Naive thymus-derived CD8-positive, alpha-beta T cell (primary cell): ENCODE results near the gene CDH4. TPM values are rescaled to one million over a fixed set of nuclear protein-coding genes. Genes with fewer than 3 reads are reported as not detected.

Experiments
- ATAC-seq, 2 donors: fragments of 150-1000 bp; cut with Tn5 transposase in 1 of 2; sonication (Bioruptor Pico), chemical (Tn5 transposase) in 1 of 2; 1 replicate in 1 of 2; 2 replicates in 1 of 2; pipeline ENCODE4 v1.10.0; 2021; ENCODE audit warnings: mild to moderate bottlenecking in 2 of 2, moderate library complexity in 2 of 2
- POLR2A ChIA-PET: fragments of 350-600 bp; sonication (Branson Sonifier 250); formaldehyde crosslinking; loops from one replicate; lab custom pipeline; 2021; ENCODE audit warnings: antibody characterized with exemption; lab: Charles Lee
- DNase-seq, 10 donors: peaks; one replicate each; pipeline versions ENCODE4 v3.0.0 to v3.0.0-alpha.2; 2020 to 2022
- H3K27ac Mint-ChIP-seq, 10 donors: one replicate each; pipeline ENCODE4 v1.8.0; 2020 to 2022; ENCODE audit warnings: mild to moderate bottlenecking in 10 of 10, mixed read lengths in 10 of 10, moderate library complexity in 4 of 10, inconsistent platforms in 1 of 10
- H3K27me3 Mint-ChIP-seq, 5 donors: one replicate each; pipeline ENCODE4 v1.8.0; 2021 to 2022; ENCODE audit warnings: mixed read lengths in 5 of 5
- H3K36me3 Mint-ChIP-seq, 3 donors: one replicate each; pipeline ENCODE4 v1.8.0; 2020 to 2022; ENCODE audit warnings: mixed read lengths in 3 of 3, mild to moderate bottlenecking in 2 of 3, inconsistent platforms in 1 of 3
- H3K4me1 Mint-ChIP-seq, 4 donors: one replicate each; pipeline ENCODE4 v1.8.0; 2021 to 2022; ENCODE audit warnings: mixed read lengths in 4 of 4
- H3K4me3 Mint-ChIP-seq, 10 donors: one replicate each; pipeline ENCODE4 v1.8.0; 2020 to 2022; ENCODE audit warnings: mild to moderate bottlenecking in 10 of 10, mixed read lengths in 10 of 10, moderate library complexity in 6 of 10, inconsistent platforms in 1 of 10
- H3K9me3 Mint-ChIP-seq, 9 donors: one replicate each; pipeline ENCODE4 v1.8.0; 2020 to 2022; ENCODE audit warnings: mixed read lengths in 9 of 9, mild to moderate bottlenecking in 3 of 9, inconsistent platforms in 1 of 9, moderate library complexity in 1 of 9
- polyA plus RNA-seq, 3 donors: library from polyadenylated mRNA; unstranded; fragments of 300-500 nt; fragmentation: Illumina TruSeq; gene quantifications; one replicate each; pipeline ENCODE4 v1.2.3, GENCODE V29; 2021
- total RNA-seq, 8 experiments: library from RNA in 2 of 8; stranded (reverse) in 2 of 8; gene quantifications; one replicate each; pipeline ENCODE4 v1.2.3 and lab custom pipeline; 2021 to 2026

The CDH4 gene
- total and polyA plus RNA-seq, 5 experiments from 2014 or later, result 0.07 to 0.44 (median 0.15) TPM; not detected in 1

DNA sequence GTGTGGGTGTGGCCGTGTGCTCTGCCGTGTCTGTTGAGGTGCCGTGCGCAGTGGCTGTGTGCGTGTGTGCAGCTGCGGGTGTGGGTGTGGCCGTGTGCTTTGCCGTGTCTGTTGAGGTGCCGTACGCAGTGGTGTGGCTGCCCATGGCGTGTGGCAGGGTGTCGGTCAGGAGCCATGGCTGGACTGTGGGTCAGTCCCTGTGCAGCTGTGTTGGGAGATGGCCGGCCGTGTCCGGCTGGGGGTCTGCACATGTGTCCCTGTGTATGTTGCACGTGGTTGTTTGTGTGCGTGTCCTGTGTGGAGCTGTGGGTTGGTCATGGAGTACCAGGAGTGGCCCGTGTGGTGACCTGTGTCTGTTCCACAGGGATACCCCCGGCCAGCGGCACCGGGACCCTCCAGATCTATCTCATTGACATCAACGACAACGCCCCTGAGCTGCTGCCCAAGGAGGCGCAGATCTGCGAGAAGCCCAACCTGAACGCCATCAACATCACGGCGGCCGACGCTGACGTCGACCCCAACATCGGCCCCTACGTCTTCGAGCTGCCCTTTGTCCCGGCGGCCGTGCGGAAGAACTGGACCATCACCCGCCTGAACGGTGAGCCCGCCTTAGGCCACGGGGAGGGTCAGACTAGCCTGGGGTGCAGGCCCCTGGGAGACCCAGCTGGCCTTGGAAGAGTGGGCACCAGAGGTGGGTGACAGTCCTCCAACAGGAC lies 675.9 kb downstream of the CDH4 start:
- Mint-ChIP-seq H3K9me3 (no peaks in the 10 kb centered on the region), H3K27ac (no peak overlapping the region), H3K4me1 (no peaks in the 10 kb centered on the region), H3K27me3 (peaks cover 0 to 6% (median 0%) of the 10 kb centered on the region in 5 donors), H3K4me3 (no peak overlapping the region), H3K36me3 (no peaks in the 10 kb centered on the region)
- ATAC-seq (no peak), DNase-seq (peak in 1 of 10 donors; percentile 28)
- POLR2A ChIA-PET, result no interaction called here

DNA sequence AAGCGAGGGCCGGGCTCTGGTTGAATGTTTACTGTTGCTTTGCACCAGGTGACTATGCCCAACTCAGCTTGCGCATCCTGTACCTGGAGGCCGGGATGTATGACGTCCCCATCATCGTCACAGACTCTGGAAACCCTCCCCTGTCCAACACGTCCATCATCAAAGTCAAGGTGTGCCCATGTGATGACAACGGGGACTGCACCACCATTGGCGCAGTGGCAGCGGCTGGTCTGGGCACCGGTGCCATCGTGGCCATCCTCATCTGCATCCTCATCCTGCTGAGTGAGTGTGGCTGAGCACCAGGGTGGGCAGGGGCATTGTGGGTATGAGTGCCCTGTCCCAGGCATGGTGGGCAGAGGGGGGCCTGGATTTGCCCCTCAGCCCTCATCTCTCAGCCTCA lies 677.5 kb downstream of the CDH4 start:
- POLR2A ChIA-PET, result no interaction called here
- no peak for ATAC-seq

DNA sequence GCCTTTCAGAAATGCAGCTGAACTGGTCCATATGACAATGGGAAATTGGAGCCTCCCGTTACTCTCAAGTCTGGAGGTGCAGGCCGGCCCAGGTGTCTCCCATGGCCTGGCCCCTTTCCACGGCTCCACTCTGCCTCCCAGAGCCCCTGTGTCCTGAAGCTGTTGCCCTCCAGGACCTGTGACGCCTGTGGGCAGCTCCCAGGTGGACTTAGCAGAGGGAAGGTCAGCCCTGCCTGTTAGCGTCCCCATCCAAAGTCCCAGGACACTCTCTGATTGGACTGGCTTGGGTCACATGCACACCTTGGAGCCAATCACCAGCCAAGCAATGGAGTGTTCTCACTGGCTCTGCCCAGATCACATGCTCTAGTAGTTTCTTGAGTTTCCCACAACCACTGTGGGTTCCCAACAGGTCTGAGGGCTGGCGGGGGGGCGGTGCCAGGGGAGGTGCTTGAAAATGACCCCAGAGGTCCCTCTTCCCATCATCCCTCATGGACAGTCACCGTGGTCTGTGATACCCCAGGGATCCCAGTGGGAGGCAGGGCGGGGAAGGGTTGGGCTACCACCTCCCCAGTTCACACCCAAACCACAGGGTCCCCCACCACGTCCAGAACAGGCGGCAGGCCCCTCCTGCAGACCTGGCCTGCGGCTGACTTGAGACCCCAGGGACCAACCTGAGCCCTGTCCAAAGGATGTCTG lies 678.1 kb downstream of the CDH4 start:
- H3K27ac Mint-ChIP-seq, result no peak overlapping the region
- DNase-seq (peak in 1 of 10 donors; percentile 38), ATAC-seq (no peak)
- H3K9me3 Mint-ChIP-seq, result no peaks in the 10 kb centered on the region
- POLR2A ChIA-PET, result no interaction called here
- peaks cover 0 to 6% (median 4%) of the 10 kb centered on the region in 5 donors for H3K27me3 Mint-ChIP-seq
- H3K4me1 Mint-ChIP-seq, result no peaks in the 10 kb centered on the region
- H3K36me3 Mint-ChIP-seq, result no peaks in the 10 kb centered on the region
- H3K4me3 Mint-ChIP-seq, result no peak overlapping the region

More for the DNA sequence above, 677.5 kb downstream of the CDH4 start:
- H3K9me3 Mint-ChIP-seq, result no peaks in the 10 kb centered on the region
- no peaks in the 10 kb centered on the region for H3K4me1 Mint-ChIP-seq
- DNase-seq, result peak in 1 of 10 donors; percentile 21
- H3K27ac Mint-ChIP-seq, result no peak overlapping the region
- no peak overlapping the region for H3K4me3 Mint-ChIP-seq
- no peaks in the 10 kb centered on the region for H3K36me3 Mint-ChIP-seq
- peaks cover 0 to 6% (median 0%) of the 10 kb centered on the region in 5 donors for H3K27me3 Mint-ChIP-seq

- Mint-ChIP-seq H3K36me3 (no peaks in the 10 kb centered on the region), H3K27me3 (peaks cover 0 to 6% (median 5%) of the 10 kb centered on the region in 5 donors), H3K9me3 (no peaks in the 10 kb centered on the region), H3K4me3 (no peak overlapping the region), H3K27ac (no peak overlapping the region), H3K4me1 (no peaks in the 10 kb centered on the region)
- POLR2A ChIA-PET, result no interaction called here
- DNase-seq (peak in 1 of 10 donors; percentile 55), ATAC-seq (no peak)
Observed at GRCh38 chr20:61930776-61931475, 678.9 kb downstream of the CDH4 start.

GRCh38 chr20:61931476-61932198 lies 679.6 kb downstream of the CDH4 start:
- peaks cover 0 to 7% (median 6%) of the 10 kb centered on the region in 5 donors for H3K27me3 Mint-ChIP-seq
- POLR2A ChIA-PET, result no interaction called here
- H3K27ac Mint-ChIP-seq, result no peak overlapping the region
- H3K4me3 Mint-ChIP-seq, result no peak overlapping the region
- H3K36me3 Mint-ChIP-seq, result no peaks in the 10 kb centered on the region
- peaks cover 0 to 2% (median 0%) of the 10 kb centered on the region in 4 donors for H3K4me1 Mint-ChIP-seq
- ATAC-seq, result no peak
- DNase-seq, result peak in 1 of 10 donors; percentile 58
- H3K9me3 Mint-ChIP-seq, result no peaks in the 10 kb centered on the region

DNA sequence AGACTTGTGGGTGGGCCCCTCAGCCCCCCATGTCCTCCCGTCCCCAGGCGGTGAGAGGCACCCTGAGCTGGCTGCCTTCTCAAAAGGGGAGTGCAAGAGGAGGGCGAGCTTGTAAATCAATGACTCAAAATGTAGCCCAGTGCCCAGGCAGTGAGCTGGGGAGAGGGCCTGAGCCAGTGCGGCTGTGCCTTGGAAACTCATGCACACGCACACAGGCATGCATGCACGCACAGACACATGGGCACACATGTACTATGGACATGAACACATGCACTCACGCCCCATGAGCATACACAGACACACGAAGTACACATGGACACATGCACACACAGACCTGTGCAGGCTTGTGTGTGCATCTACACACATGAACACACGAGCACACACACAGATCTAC lies 680.1 kb downstream of the CDH4 start:
- ATAC-seq (no peak), DNase-seq (peak in 1 of 10 donors; percentile 44)
- Mint-ChIP-seq H3K36me3 (no peaks in the 10 kb centered on the region), H3K4me3 (no peak overlapping the region), H3K27ac (no peak overlapping the region), H3K9me3 (no peaks in the 10 kb centered on the region), H3K4me1 (peaks cover 0 to 2% (median 0%) of the 10 kb centered on the region in 4 donors), H3K27me3 (peaks cover 0 to 9% (median 6%) of the 10 kb centered on the region in 5 donors)
- POLR2A ChIA-PET, result no interaction called here

DNA sequence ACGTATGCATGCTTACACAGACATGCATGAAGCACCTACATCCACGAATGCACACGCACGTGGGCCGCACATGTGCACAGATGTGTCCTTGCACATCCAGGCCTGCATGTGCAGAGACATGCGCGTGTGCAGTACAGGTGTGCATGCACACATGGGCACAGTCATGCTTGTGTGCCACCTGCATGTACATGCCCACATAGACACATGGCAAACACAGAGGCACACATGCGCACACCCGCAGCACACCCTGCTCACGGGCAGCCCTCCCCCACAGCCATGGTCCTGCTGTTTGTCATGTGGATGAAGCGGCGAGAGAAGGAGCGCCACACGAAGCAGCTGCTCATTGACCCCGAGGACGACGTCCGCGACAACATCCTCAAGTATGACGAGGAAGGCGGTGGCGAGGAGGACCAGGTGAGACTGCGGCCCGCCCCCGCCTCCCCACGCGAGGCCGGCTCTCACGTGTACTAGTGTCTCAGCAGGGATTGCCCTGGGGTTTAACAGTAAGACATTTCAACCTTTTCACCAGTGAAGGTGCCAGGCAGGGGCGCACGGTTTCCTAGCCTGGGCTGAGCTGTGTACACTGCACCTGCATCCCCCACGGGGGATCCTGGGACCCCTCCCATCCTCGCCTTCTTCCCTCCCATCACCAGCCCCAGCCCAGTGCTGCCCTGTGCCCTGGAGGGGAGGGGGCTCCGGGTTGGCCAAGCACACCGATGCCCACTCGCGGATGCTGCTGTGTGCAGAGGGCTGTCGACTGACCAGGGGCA lies 680.8 kb downstream of the CDH4 start:
- peaks cover 0 to 9% (median 6%) of the 10 kb centered on the region in 5 donors for H3K27me3 Mint-ChIP-seq
- no peak overlapping the region for H3K4me3 Mint-ChIP-seq
- POLR2A ChIA-PET, result no interaction called here
- DNase-seq, result peak in 1 of 10 donors; percentile 45
- no peaks in the 10 kb centered on the region for H3K36me3 Mint-ChIP-seq
- peaks cover 0 to 2% (median 0%) of the 10 kb centered on the region in 4 donors for H3K4me1 Mint-ChIP-seq
- H3K27ac Mint-ChIP-seq, result no peak overlapping the region
- no peaks in the 10 kb centered on the region for H3K9me3 Mint-ChIP-seq
- no peak for ATAC-seq

DNA sequence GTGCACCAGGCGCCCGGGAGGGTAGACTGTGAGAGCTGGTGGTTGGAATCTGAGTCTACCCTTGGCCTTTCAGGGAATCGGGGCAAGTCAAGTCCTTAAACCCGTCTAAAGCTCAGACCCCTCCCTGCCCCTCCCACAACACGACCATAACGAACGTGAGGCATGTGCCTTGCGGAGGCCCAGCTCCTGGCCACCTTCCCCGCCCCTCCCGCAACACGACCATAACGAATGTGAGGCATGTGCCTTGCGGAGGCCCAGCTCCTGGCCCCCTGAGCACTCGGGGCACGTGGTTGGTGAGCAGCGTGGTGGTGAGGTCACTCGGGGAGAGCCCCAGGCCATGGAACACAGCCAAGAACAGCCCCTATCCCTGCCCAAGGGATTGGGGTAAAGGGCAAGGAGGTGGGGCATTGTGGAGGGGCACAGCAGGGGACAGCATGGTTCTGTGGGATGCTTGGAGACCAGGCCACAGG lies 681.5 kb downstream of the CDH4 start:
- Mint-ChIP-seq H3K4me3 (no peak overlapping the region), H3K27ac (no peak overlapping the region), H3K27me3 (peaks cover 0 to 9% (median 6%) of the 10 kb centered on the region in 5 donors), H3K9me3 (no peaks in the 10 kb centered on the region), H3K4me1 (peaks cover 0 to 2% (median 0%) of the 10 kb centered on the region in 4 donors), H3K36me3 (no peaks in the 10 kb centered on the region)
- POLR2A ChIA-PET, result no interaction called here
- DNase-seq, result peak in 1 of 10 donors; percentile 52
- ATAC-seq, result no peak

GRCh38 chr20:61933951-61934715 lies 682.1 kb downstream of the CDH4 start:
- no peak overlapping the region for H3K27ac Mint-ChIP-seq
- peaks cover 0 to 2% (median 0%) of the 10 kb centered on the region in 4 donors for H3K4me1 Mint-ChIP-seq
- ATAC-seq, result no peak
- POLR2A ChIA-PET, result no interaction called here
- H3K27me3 Mint-ChIP-seq, result peaks cover 0 to 9% (median 6%) of the 10 kb centered on the region in 5 donors
- H3K9me3 Mint-ChIP-seq, result no peaks in the 10 kb centered on the region
- no peak overlapping the region for H3K4me3 Mint-ChIP-seq
- DNase-seq, result peak in 1 of 10 donors; percentile 42
- no peaks in the 10 kb centered on the region for H3K36me3 Mint-ChIP-seq

DNA sequence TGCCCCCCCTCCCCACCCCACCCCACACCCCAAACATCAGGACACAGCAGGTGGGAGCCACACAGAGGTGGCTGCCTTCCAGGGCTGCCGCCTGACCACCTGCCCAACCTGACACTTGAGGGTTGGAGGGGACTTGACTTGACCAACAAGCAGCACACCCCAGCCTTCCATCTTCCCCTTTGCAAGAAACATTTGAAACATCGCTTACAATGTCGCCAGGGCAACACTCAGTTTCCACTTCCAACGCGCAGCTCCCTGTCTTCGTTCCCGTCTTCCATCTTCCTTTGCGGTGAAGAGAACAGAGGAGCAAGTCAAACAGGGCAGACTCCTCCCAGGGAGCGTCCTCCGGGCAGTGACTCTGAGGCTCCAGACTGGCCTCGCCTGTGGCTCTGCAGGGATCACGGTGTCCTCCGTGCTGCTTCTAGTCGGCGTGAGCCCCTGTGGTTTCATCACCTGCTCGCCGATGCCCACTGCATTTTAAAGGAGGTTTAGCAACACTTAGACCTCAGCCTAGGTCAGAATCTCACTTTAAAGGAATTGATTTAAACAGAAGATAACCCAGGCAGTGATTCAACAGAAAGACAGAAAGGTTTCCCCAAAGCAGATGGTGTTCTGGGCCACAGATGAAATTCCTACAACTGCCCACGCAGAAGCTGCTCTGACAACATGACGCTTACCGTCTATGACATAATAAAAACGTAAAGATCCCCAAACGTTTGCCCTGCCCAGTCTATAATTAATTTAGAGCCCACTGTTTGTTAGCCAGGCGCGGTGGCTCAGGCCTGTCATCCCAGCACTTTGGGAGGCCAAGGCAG lies 682.9 kb downstream of the CDH4 start:
- Mint-ChIP-seq H3K4me1 (peaks cover 0 to 2% (median 0%) of the 10 kb centered on the region in 4 donors), H3K9me3 (no peaks in the 10 kb centered on the region), H3K27ac (no peak overlapping the region), H3K4me3 (no peak overlapping the region), H3K36me3 (no peaks in the 10 kb centered on the region), H3K27me3 (peaks cover 0 to 9% (median 6%) of the 10 kb centered on the region in 5 donors)
- POLR2A ChIA-PET, result no interaction called here
- ATAC-seq, result no peak
- peak in 1 of 10 donors; percentile 45 for DNase-seq
